Measurements from ENCODE around the gene ENO3. TPM values are rescaled to one million over a fixed set of nuclear protein-coding genes. Genes with fewer than 3 reads are reported as not detected.

ENO3 gene
- total RNA-seq, 2 experiments from 2014 or later: 17.2 to 20.5 TPM

DNA sequence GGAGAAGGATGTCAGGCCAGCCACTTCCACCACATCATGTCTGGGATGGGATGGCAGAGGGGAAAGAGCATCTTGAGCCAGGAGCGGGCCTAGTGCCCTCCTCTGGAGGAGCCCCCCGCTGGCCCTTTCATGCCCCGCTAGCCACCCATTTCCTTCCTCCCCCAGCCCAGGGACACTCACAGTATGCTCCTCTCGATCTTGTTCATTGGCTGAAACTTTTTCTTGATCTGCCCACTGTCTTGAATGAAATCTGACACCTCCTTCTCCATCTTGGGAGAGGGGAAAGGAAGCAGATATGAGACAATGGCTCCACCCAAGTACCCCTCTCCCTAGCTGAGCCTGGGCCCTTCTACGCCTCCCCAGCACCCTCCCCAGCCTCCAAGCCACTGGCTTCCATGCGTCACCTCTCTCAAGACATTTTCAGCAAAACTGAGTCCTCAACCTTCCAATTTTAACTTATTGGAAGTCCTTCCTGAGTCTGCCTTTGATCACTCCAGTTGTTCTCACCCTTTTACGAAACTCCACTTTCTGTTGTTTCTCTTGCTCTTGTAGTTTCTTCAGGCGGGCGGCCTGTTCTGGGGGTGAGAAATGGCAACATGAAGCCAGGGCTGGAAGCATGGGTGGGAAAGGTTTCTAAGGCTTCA is 9.5 kb downstream of the ENO3 start:
- no peak overlapping the region for H3K27ac ChIP-seq (ENCODE audit: low read depth in 1 of 2, low read length in 2 of 2)
- POLR2A ChIA-PET: no interaction called here
- no peaks in the 10 kb centered on the region for H3K27me3 ChIP-seq (ENCODE audit: control insufficient read depth in 1 of 2, insufficient read depth in 2 of 2, low read length in 2 of 2)
- DNase-seq (no peak), ATAC-seq (ENCODE audit: poor library complexity) (no peak)
- TF ChIP-seq, protein P1, sequence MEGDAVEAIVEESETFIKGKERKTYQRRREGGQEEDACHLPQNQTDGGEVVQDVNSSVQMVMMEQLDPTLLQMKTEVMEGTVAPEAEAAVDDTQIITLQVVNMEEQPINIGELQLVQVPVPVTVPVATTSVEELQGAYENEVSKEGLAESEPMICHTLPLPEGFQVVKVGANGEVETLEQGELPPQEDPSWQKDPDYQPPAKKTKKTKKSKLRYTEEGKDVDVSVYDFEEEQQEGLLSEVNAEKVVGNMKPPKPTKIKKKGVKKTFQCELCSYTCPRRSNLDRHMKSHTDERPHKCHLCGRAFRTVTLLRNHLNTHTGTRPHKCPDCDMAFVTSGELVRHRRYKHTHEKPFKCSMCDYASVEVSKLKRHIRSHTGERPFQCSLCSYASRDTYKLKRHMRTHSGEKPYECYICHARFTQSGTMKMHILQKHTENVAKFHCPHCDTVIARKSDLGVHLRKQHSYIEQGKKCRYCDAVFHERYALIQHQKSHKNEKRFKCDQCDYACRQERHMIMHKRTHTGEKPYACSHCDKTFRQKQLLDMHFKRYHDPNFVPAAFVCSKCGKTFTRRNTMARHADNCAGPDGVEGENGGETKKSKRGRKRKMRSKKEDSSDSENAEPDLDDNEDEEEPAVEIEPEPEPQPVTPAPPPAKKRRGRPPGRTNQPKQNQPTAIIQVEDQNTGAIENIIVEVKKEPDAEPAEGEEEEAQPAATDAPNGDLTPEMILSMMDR (IDR thresholded peaks at IDR 0.05): no peak
- Mint-ChIP-seq H3K36me3 (ENCODE audit: low read depth) (peaks cover 29% of the 10 kb centered on the region), H3K27me3 (no peaks in the 10 kb centered on the region), H3K9me3 (no peaks in the 10 kb centered on the region), H3K4me3 (no peak overlapping the region), H3K4me1 (ENCODE audit: low read depth) (peaks cover 9% of the 10 kb centered on the region), H3K27ac (no peak overlapping the region)
- no peaks in the 10 kb centered on the region for H3K4me1 ChIP-seq (ENCODE audit: insufficient read depth, low read length)
- intact Hi-C loops (cut with DNase I, micrococcal nuclease): loop anchor here in 1 of 2 experiments (10.0 kb wide), 2 partner anchors 166 to 596 kb away; partner anchors contain the start of genes PSMB6 and UBE2G1
- H3K9me3 ChIP-seq (ENCODE audit: control insufficient read depth in 1 of 2, insufficient read depth in 1 of 2, low read length in 2 of 2): no peaks in the 10 kb centered on the region
- CTCF ChIA-PET: no interaction called here
- no peak overlapping the region for H3K4me3 ChIP-seq (ENCODE audit: low read length)
- H3K36me3 ChIP-seq (ENCODE audit: insufficient read depth, low read length): peaks cover 16% of the 10 kb centered on the region

DNA sequence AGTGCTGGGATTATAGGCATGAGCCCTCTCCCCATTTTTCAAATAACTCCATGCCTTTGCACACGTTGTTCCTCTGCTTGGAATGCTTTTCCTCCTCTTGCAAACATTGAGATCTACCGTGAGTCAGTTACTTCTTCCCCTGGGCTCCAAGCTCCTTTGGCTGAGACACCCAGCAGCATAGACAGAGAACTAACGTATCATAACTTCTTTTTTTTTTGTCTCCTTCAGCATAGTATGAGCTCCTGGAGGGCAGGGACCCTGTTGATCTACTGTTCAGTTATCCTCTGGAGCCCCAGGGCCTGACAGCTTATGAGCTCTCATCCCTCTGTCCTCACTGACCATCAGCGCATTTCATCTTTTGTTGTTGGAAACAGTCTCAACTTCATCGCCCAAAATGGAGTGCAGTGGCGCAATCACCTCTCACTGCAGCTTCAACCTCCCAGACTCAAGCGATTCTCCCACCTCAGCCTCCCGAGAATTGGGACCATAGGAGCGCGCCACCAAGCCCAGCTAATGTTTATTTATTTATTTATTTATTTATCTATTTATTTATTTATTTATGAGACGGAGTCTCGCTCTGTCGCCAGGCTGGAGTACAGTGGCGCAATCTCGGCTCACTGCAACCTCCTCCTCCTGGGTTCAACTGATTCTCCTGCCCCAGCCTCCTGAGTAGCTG is 14.5 kb downstream of the ENO3 start:
- H3K4me1 Mint-ChIP-seq (ENCODE audit: low read depth): peaks cover 13% of the 10 kb centered on the region
- no peaks in the 10 kb centered on the region for H3K27me3 Mint-ChIP-seq
- Histone ChIP-seq H3K4me1 (ENCODE audit: insufficient read depth, low read length) (peaks cover 38% of the 10 kb centered on the region), H3K4me3 (ENCODE audit: low read length) (no peak overlapping the region), H3K36me3 (ENCODE audit: insufficient read depth, low read length) (peaks cover 14% of the 10 kb centered on the region), H3K9me3 (ENCODE audit: control insufficient read depth in 1 of 2, insufficient read depth in 1 of 2, low read length in 2 of 2) (no peaks in the 10 kb centered on the region), H3K27me3 (ENCODE audit: control insufficient read depth in 1 of 2, insufficient read depth in 2 of 2, low read length in 2 of 2) (no peaks in the 10 kb centered on the region), H3K27ac (ENCODE audit: low read depth in 1 of 2, low read length in 2 of 2) (no peak overlapping the region)
- no peaks in the 10 kb centered on the region for H3K9me3 Mint-ChIP-seq
- DNase-seq (no peak), ATAC-seq (ENCODE audit: poor library complexity) (no peak)
- ChIA-PET POLR2A (interaction anchor here (0.6 to 9.8 kb wide), 5 partner anchors 17 to 64 kb away, joined by 3 to 350 read pairs (median 54); partner anchors contain the start of genes C17orf107, CHRNE, ENO3 and INCA1), CTCF (interaction anchor here (1.5 to 3.3 kb wide), 2 partner anchors 32 to 56 kb away, joined by 3 to 21 read pairs; partner anchors contain the start of gene INCA1)
- intact Hi-C loops (cut with DNase I, micrococcal nuclease): loop anchor here in 1 of 2 experiments (10.0 kb wide), 2 partner anchors 171 to 601 kb away; partner anchors contain the start of genes PSMB6 and UBE2G1
- H3K4me3 Mint-ChIP-seq: peak overlapping the region; percentile 69
- H3K27ac Mint-ChIP-seq: peak overlapping the region; percentile 34
- TF ChIP-seq, protein P1 (IDR thresholded peaks at IDR 0.05): no peak
- peaks cover 17% of the 10 kb centered on the region for H3K36me3 Mint-ChIP-seq (ENCODE audit: low read depth)

DNA sequence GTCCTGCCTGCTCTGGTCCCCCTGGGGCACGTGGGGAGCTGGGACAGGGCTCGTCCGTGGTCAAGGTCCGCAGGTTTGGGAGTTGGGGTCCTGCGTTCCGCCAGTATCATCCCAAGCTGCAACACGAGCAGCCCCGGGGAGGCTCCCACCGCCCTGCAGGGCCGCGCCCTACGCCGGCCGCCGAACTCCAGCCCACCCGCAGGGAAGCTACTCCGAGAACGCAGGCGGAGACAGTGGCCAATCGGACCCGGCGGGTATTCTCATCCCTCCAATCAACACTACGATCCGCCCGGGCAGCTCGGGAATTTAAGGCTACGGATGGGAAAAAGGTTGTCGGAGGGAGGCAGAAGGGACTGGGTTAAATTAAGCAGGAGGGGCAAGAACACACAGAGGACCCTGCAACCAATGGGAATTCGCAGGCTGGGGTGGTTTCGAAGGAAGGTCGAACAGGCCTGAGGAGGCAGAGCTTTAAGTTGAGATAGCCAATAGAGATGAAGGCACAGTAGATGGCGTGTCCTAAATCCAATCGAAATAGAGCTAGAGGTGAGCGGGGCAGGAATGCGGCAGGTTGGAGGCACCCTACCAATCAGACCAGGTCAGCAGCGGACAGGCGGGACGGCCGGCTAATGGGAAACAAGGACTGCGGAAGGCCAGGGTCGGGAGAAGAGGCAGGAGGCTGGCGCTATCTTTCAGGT is 16.1 kb downstream of the ENO3 start:
- H3K4me1 Mint-ChIP-seq (ENCODE audit: low read depth): peaks cover 13% of the 10 kb centered on the region
- Histone ChIP-seq H3K4me3 (ENCODE audit: low read length) (peak overlapping the region; percentile 84), H3K9me3 (ENCODE audit: control insufficient read depth in 1 of 2, insufficient read depth in 1 of 2, low read length in 2 of 2) (no peaks in the 10 kb centered on the region), H3K4me1 (ENCODE audit: insufficient read depth, low read length) (peaks cover 38% of the 10 kb centered on the region), H3K27me3 (ENCODE audit: control insufficient read depth in 1 of 2, insufficient read depth in 2 of 2, low read length in 2 of 2) (no peaks in the 10 kb centered on the region), H3K36me3 (ENCODE audit: insufficient read depth, low read length) (peaks cover 16% of the 10 kb centered on the region), H3K27ac (ENCODE audit: low read depth in 1 of 2, low read length in 2 of 2) (peak overlapping the region; percentile 87)
- no peaks in the 10 kb centered on the region for H3K27me3 Mint-ChIP-seq
- TF ChIP-seq, protein P1 (IDR thresholded peaks at IDR 0.05): no peak
- POLR2A ChIA-PET: interaction anchor here (0.6 to 9.8 kb wide), 29 partner anchors 8 to 1122 kb away, joined by 3 to 350 read pairs (median 5); partner anchors contain the start of genes ARRB2, C17orf107, CAMTA2 and CHRNE
- ATAC-seq (ENCODE audit: poor library complexity) (peak; percentile 76), DNase-seq (peak; percentile 85 to 99 (median 90))
- no peak overlapping the region for H3K4me3 Mint-ChIP-seq
- peak overlapping the region; percentile 69 for H3K27ac Mint-ChIP-seq
- H3K36me3 Mint-ChIP-seq (ENCODE audit: low read depth): peaks cover 25% of the 10 kb centered on the region
- CTCF ChIA-PET: interaction anchor here (0.8 to 3.3 kb wide), 11 partner anchors 14 to 225 kb away, joined by 3 to 21 read pairs (median 4); partner anchors contain the start of genes C17orf107, CHRNE, INCA1 and PFN1
- intact Hi-C loops (cut with DNase I, micrococcal nuclease): loop anchor here (1.0 to 10.0 kb wide), 8 partner anchors 17 to 602 kb away; partner anchors contain the start of genes RNF167 (in 2 of the 2), SLC25A11 (in 2 of the 2), CAMTA2 (in 1 of the 2) and PSMB6 (in 1 of the 2)
- H3K9me3 Mint-ChIP-seq: no peaks in the 10 kb centered on the region
